Measurements from ENCODE around the gene ERC2. TPM values are rescaled to one million over a fixed set of nuclear protein-coding genes. Genes with fewer than 3 reads are reported as not detected.

Gene ERC2
- total and polyA plus RNA-seq, 2 of the 8 experiments (the other 6 are each of a cell fraction or from before 2014, with no cell fraction given) = 16.4 to 22.8 TPM

GRCh38 chr3:55595420-55595819, 872.8 kb downstream of the ERC2 start:
- Histone ChIP-seq H3K36me3 (ENCODE audit: control insufficient read depth in 2 of 4, insufficient read depth in 4 of 4, low read length in 3 of 4) (no peaks in the 10 kb centered on the region), H2AFZ (ENCODE audit: low read length) (no peak overlapping the region), H2BK120ac (replicated peaks; ENCODE audit: low read depth, low read length) (no peak overlapping the region), H2BK20ac (ENCODE audit: low read length) (no peak overlapping the region), H4K8ac (ENCODE audit: extremely low read depth, insufficient read depth, low read length) (no peak overlapping the region), H4K20me1 (replicated peaks in 1 of 2; ENCODE audit: control insufficient read depth in 1 of 2, insufficient read depth in 2 of 2, low read length in 2 of 2) (no peaks in the 10 kb centered on the region), H4K5ac (ENCODE audit: insufficient read length, low read depth, low read length) (no peak overlapping the region), H2AK5ac (ENCODE audit: low read depth, low read length) (no peak overlapping the region), H2BK12ac (ENCODE audit: low read depth, low read length) (no peak overlapping the region), H3K23ac (ENCODE audit: insufficient read length) (no peak overlapping the region), H3K4ac (replicated peaks; ENCODE audit: insufficient read length, low read depth, low read length) (no peak overlapping the region), H3K56ac (replicated peaks; ENCODE audit: insufficient read length, low read depth, low read length) (no peak overlapping the region), H3K9me3 (ENCODE audit: insufficient read depth in 2 of 2, low read depth in 1 of 2, low read length in 1 of 2) (no peaks in the 10 kb centered on the region), H2BK15ac (ENCODE audit: low read length) (no peak overlapping the region), H3K79me1 (ENCODE audit: low read depth, low read length) (no peaks in the 10 kb centered on the region), H3K4me3 (ENCODE audit: extremely low read depth in 1 of 4, insufficient read depth in 2 of 4, low read depth in 3 of 4, low read length in 4 of 4) (no peak overlapping the region), H3K9ac (replicated peaks in 1 of 4; ENCODE audit: extremely low read depth in 1 of 4, low read depth in 3 of 4, low read length in 3 of 4) (no peak overlapping the region), H3K27ac (ENCODE audit: low read depth, low read length) (no peak overlapping the region), H3K79me2 (ENCODE audit: control insufficient read depth in 1 of 2, insufficient read depth in 2 of 2, low read length in 2 of 2) (no peaks in the 10 kb centered on the region), H3K4me2 (ENCODE audit: insufficient read depth in 1 of 2, low read depth in 2 of 2, low read length in 2 of 2) (no peak overlapping the region), H3K4me1 (replicated peaks in 1 of 4; ENCODE audit: control insufficient read depth in 3 of 4, insufficient read depth in 4 of 4, low read length in 3 of 4) (peaks cover 7 to 13% (median 10%) of the 10 kb centered on the region in 4 experiments), H2BK5ac (ENCODE audit: low read depth, low read length) (no peak overlapping the region), H3K14ac (ENCODE audit: insufficient read length) (no peak overlapping the region), H4K91ac (replicated peaks; ENCODE audit: insufficient read length, low read length) (no peak overlapping the region), H3K18ac (ENCODE audit: extremely low read depth, low read length) (no peak overlapping the region), H3K27me3 (replicated peaks in 1 of 4; ENCODE audit: control insufficient read depth in 3 of 4, extremely low read depth in 1 of 4, insufficient read depth in 3 of 4, low read length in 3 of 4) (no peaks in the 10 kb centered on the region), H3K23me2 (ENCODE audit: low read depth, low read length) (no peaks in the 10 kb centered on the region)
- DNase-seq (ENCODE audit: low read depth in 1 of 2, low spot score in 2 of 2) (no peak), FAIRE-seq (no peak)
- ChIA-PET POLR2A (ENCODE audit: partially characterized antibody) (no interaction called here), CTCF (ENCODE audit: partially characterized antibody) (interaction anchor here (0.6 to 1.3 kb wide), 3 partner anchors 50 to 605 kb away, joined by 3 read pairs; no protein-coding TSS in a partner anchor)
- 92% methylated on average over 4 of the region's 4 CpGs; no CpG with 5 or more reads in 1 of the 2 experiments for WGBS, 2 experiments (ENCODE audit: extremely low coverage in 1 of 2, insufficient coverage in 1 of 2, insufficient read length in 1 of 2, insufficient replicate concordance in 2 of 2, low coverage in 1 of 2, low lambda C conversion rate in 2 of 2, missing lambda C conversion rate in 1 of 2)
- TF ChIP-seq TCF12 (IDR thresholded peaks at IDR 0.05; ENCODE audit: low read depth, low read length) (no peak), HDAC6 (IDR thresholded peaks at IDR 0.05; ENCODE audit: low read depth, low read length) (no peak), TBP (IDR thresholded peaks at IDR 0.05; ENCODE audit: low read depth, low read length) (no peak), BRCA1 (IDR thresholded peaks at IDR 0.05; ENCODE audit: low read depth, low read length) (no peak), HDAC2 (IDR thresholded peaks at IDR 0.05; ENCODE audit: borderline replicate concordance in 1 of 2, low read depth in 2 of 2, low read length in 2 of 2) (no peak), EGR1 (IDR thresholded peaks at IDR 0.05; ENCODE audit: borderline replicate concordance, low read depth, low read length) (no peak), BACH1 (IDR thresholded peaks at IDR 0.05; ENCODE audit: low read length) (no peak), E2F6 (IDR thresholded peaks at IDR 0.05) (no peak), KDM4A (IDR thresholded peaks at IDR 0.05; ENCODE audit: low read depth, low read length, severe bottlenecking) (no peak), PHF8 (conservative IDR thresholded peaks at IDR 0.05; ENCODE audit: low read depth, low read length) (no peak), KDM5A (IDR thresholded peaks at IDR 0.05; ENCODE audit: low read length) (no peak), JUND (IDR thresholded peaks at IDR 0.05; ENCODE audit: low read length) (no peak), KDM1A (IDR thresholded peaks at IDR 0.05; ENCODE audit: borderline replicate concordance, low read length) (no peak)

Data from H1 (cell line).